Kidney (tissue), 14 donors: Measurements from ENCODE around the gene METAP2. TPM values are rescaled to one million over a fixed set of nuclear protein-coding genes. Genes with fewer than 3 reads are reported as not detected.

Experiments
- DNase-seq, 5 donors: peaks; one replicate each; pipeline ENCODE4 v3.0.0-alpha.2; 2013 to 2020
- FAIRE-seq: peaks from 2 replicates; lab custom pipeline; 2012; peaks lifted over from hg19 to GRCh38; lab: Jason Lieb, UNC
- H3K27ac ChIP-seq, 2 donors: one replicate each; pipeline ENCODE4 v1.7.0; 2013; ENCODE audit warnings: low read depth in 2 of 2, low read length in 2 of 2, inconsistent platforms in 1 of 2
- H3K27me3 ChIP-seq: one replicate; pipeline ENCODE4 v1.7.1; 2013; ENCODE audit warnings: low read length, inconsistent platforms; ENCODE audit not compliant: control insufficient read depth, insufficient read depth
- H3K36me3 ChIP-seq, 3 donors: one replicate each; pipeline versions ENCODE4 v1.7.0 to v1.7.1; 2013; ENCODE audit warnings: low read length in 3 of 3, control low read depth in 1 of 3, inconsistent platforms in 1 of 3; ENCODE audit not compliant: insufficient read depth in 3 of 3, control insufficient read depth in 2 of 3
- H3K4me1 ChIP-seq, 3 donors: one replicate each; pipeline versions ENCODE4 v1.7.0 to v1.7.1; 2013; ENCODE audit warnings: low read length in 3 of 3, inconsistent platforms in 1 of 3, low read depth in 1 of 3; ENCODE audit not compliant: control insufficient read depth in 2 of 3, insufficient read depth in 2 of 3
- H3K4me3 ChIP-seq, 3 donors: one replicate each; pipeline versions ENCODE4 v1.7.0 to v1.8.1; 2013; ENCODE audit warnings: low read length in 3 of 3, control low read depth in 1 of 3, inconsistent platforms in 1 of 3
- H3K9ac ChIP-seq, 3 donors: one replicate each; pipeline versions ENCODE4 v1.7.0 to v1.7.1; 2013; ENCODE audit warnings: low read length in 3 of 3, control low read depth in 1 of 3, inconsistent platforms in 1 of 3
- H3K9me3 ChIP-seq, 3 donors: one replicate each; pipeline versions ENCODE4 v1.7.0 to v1.7.1; 2013; ENCODE audit warnings: low read length in 3 of 3, control low read depth in 1 of 3, inconsistent platforms in 1 of 3; ENCODE audit not compliant: control insufficient read depth in 2 of 3, insufficient read depth in 1 of 3
- intact Hi-C: fragments of 100-400 bp; cut with DNase I; formaldehyde crosslinking; loops from one replicate; pipeline ENCODE4 v1.11.1; 2022
- polyA plus RNA-seq: library from polyadenylated mRNA; stranded (reverse); fragments of 350-450 nt; fragmentation: Illumina TruSeq; extraction: RNeasy Lipid Tissue Mini Kit (QIAGEN cat#74804); gene quantifications from one replicate; pipeline ENCODE4 v1.2.3, GENCODE V29; 2014; ENCODE audit warnings: low read depth, low replicate concordance; ENCODE audit not compliant: insufficient read depth
- total RNA-seq: library from RNA; stranded (reverse); fragmentation: NEBNext Ultra II Directional; extraction: Animal tissue kit (Norgen Biotek cat#: 25700); gene quantifications from one replicate; pipeline ENCODE4 v1.2.1, GENCODE V29; 2021
- TF ChIP-seq, protein P1 (sequence below): IDR thresholded peaks from 3 replicates; pipeline ENCODE4 v1.5.1; 2012; ENCODE audit warnings: mild to moderate bottlenecking, moderate library complexity, borderline replicate concordance; ENCODE audit not compliant: insufficient read depth; ENCODE audit errors: extremely low read depth
- donor health status: control.
- donor health status: control.
- donor health status: control.
- donor health status: control.
- donor health status: control.
- donor health status: DM: yes; HTN: yes; CAD: no.
- donor health status: Normal renal cell carcinoma (clear cell type).

Gene METAP2
- total and polyA plus RNA-seq, 2 donors from 2014 or later, result 59.1 to 65.7 TPM

GRCh38 chr12:95545731-95546490 lies 72.0 kb downstream of the METAP2 start:
- DNase-seq (no peak), FAIRE-seq (no peak)
- no peaks in the 10 kb centered on the region for H3K4me1 ChIP-seq
- no peaks in the 10 kb centered on the region for H3K9me3 ChIP-seq
- intact Hi-C loops, result no loop called here
- H3K9ac ChIP-seq, result no peak overlapping the region
- no peak overlapping the region for H3K27ac ChIP-seq
- peaks cover 28% of the 10 kb centered on the region for H3K27me3 ChIP-seq
- TF ChIP-seq, protein P1, sequence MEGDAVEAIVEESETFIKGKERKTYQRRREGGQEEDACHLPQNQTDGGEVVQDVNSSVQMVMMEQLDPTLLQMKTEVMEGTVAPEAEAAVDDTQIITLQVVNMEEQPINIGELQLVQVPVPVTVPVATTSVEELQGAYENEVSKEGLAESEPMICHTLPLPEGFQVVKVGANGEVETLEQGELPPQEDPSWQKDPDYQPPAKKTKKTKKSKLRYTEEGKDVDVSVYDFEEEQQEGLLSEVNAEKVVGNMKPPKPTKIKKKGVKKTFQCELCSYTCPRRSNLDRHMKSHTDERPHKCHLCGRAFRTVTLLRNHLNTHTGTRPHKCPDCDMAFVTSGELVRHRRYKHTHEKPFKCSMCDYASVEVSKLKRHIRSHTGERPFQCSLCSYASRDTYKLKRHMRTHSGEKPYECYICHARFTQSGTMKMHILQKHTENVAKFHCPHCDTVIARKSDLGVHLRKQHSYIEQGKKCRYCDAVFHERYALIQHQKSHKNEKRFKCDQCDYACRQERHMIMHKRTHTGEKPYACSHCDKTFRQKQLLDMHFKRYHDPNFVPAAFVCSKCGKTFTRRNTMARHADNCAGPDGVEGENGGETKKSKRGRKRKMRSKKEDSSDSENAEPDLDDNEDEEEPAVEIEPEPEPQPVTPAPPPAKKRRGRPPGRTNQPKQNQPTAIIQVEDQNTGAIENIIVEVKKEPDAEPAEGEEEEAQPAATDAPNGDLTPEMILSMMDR, result no peak
- H3K4me3 ChIP-seq, result no peak overlapping the region
- H3K36me3 ChIP-seq, result no peaks in the 10 kb centered on the region

- intact Hi-C loops, result no loop called here
- Histone ChIP-seq H3K4me1 (no peaks in the 10 kb centered on the region), H3K27ac (no peak overlapping the region), H3K27me3 (peaks cover 28% of the 10 kb centered on the region), H3K9ac (no peak overlapping the region), H3K4me3 (no peak overlapping the region), H3K9me3 (no peaks in the 10 kb centered on the region), H3K36me3 (no peaks in the 10 kb centered on the region)
- TF ChIP-seq, protein P1, result no peak
- DNase-seq, result peak in 2 of 5 donors; percentile 13 to 36
- no peak for FAIRE-seq
Observed at GRCh38 chr12:95546491-95546813, 72.5 kb downstream of the METAP2 start.

DNA sequence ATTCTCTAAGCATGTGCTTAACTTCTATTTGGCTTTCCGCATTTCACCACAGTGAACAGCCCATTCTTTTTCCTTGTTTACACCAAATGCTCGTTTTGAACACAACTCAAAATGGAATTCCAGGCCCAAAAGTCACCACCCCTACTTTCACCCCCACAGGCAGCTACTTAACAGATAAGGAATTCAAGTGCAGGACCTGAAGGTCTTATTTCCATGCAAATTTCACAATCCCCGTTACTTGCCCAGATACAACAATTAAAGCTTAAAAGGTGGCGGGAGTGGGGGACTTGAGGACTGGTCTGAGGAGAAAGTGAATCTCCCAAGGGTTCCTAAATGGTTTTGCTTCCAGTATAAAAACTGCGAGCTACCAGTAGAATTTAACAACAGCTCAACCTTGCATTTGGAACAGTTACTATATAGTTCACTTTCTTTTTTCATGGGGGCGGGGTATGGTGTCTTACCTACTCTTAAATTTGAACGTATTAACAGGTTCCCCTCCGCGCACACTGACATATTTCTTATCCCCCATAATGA lies 73.6 kb downstream of the METAP2 start:
- no peak for FAIRE-seq
- Histone ChIP-seq H3K4me1 (no peaks in the 10 kb centered on the region), H3K4me3 (peak overlapping the region; percentile 37 to 74 (median 43)), H3K36me3 (no peaks in the 10 kb centered on the region), H3K9ac (peak overlapping the region in 1 of 3 donors; percentile 59), H3K27ac (no peak overlapping the region), H3K27me3 (peaks cover 28% of the 10 kb centered on the region), H3K9me3 (no peaks in the 10 kb centered on the region)
- DNase-seq, result peak in 3 of 5 donors; percentile 21 to 64 (median 35)
- TF ChIP-seq, protein P1, result no peak
- intact Hi-C loops, result no loop called here
